ENCODE measurements around the gene SLC38A4.
"Not testable (repeated sequence)": the region's sequence is repeated elsewhere in the genome, so short reads cannot be mapped to it uniquely, and the experiment has no call there.

The SLC38A4 gene

GRCh38 chr12:46774322-46774633 is 51.5 kb downstream of the SLC38A4 start:
- DNase-seq, result no peak

DNA sequence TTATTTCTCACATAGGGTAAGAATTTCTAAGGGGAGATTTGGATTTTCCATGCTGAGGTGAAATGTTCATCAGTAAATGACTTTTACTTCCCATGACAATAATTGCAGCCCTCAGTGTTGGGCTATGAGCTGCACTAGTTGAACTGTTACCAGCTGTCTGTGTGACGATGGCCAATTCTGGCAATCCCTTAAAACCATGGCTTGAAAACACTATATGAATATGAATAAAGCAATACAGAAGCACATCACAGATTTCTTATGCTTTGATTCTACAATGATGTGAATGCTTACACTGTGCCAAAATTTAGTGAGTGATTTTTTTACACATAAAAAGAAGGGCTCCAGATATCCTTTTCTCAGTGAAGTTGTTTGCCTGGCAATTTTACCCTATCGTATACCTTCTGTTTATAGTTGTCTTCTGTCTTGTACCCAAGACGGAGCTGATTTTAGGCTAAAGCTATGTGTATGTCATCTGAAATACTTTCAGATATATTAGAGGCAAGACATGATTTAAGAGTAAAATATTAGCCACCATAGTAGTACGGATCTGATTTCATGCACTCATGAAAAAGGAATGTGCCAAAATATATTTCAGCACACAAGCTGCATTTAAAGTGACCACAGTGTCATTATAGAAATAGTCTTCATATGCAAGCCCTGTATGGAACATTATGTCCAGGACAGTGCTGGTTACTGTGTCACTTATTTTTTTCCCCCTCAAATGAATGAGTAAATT is 52.0 kb downstream of the SLC38A4 start:
- no peak for DNase-seq

- no peak for DNase-seq
Observed at GRCh38 chr12:46771268-46771827, 54.4 kb downstream of the SLC38A4 start.

- no peak for DNase-seq
Observed at GRCh38 chr12:46770501-46771183, 55.2 kb downstream of the SLC38A4 start.

- no peak for DNase-seq
Observed at GRCh38 chr12:46764005-46764404, 61.8 kb downstream of the SLC38A4 start.

GRCh38 chr12:46763230-46763629 is 62.6 kb downstream of the SLC38A4 start:
- no peak for DNase-seq

DNA sequence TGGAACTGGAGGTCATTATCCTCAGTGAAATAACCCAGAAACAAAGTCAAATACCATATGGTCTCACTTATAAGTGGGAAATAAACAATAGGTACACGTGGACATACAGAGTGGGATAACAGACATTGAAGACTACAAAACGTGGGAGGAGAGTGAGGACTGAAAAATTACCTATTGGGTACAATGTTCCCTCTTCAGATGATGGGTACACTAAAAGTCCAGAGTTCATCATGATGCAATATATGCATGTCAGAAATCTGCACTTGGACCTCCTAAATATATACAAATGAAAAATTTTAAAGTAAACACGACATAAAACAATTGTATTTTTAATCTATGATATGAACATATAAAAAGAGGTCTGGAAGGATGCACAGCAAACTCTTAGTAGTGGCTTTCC is 71.2 kb downstream of the SLC38A4 start:
- no peak for DNase-seq

GRCh38 chr12:46752396-46752795 is 73.4 kb downstream of the SLC38A4 start:
- peak; percentile 41 for DNase-seq

DNA sequence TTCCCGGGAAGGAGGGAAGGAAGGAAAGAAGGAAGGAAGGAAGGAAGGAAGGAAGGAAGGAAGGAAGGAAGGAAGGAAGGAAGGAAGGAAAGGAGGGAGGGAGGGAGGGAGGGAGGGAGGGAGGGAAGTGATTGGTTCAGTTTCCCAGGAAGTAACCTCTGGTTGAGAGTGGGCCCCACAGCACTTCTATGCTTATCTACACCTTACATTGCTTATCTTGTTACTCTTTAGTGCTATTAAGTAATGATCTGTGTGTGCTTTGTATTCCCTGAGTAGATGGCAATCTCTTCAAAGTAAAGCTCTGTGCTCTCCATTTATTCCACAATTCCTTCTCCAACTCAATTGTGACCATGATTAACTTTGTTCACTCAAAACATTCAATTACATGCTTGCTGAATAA is 74.6 kb downstream of the SLC38A4 start:
- DNase-seq, result no peak

DNA sequence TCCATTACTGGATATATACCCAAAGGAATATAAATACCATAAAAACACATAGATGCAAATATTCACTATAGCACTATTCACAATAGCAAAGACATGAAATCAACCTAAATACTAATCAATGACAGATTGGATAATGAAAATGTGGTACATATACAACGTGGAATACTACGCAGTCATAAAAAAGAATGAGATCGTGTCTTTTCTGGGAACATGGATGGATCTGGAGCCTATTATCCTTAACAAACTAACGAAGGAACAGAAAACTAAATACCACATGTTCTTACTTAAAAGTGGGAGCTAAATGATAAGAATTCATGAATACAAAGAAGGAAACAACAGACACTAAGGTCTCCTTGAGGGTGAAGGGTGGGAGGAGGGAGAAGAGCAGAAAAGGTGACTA is 76.5 kb downstream of the SLC38A4 start:
- DNase-seq, result no peak

- DNase-seq, result no peak
Observed at GRCh38 chr12:46744283-46744682, 81.5 kb downstream of the SLC38A4 start.

DNA sequence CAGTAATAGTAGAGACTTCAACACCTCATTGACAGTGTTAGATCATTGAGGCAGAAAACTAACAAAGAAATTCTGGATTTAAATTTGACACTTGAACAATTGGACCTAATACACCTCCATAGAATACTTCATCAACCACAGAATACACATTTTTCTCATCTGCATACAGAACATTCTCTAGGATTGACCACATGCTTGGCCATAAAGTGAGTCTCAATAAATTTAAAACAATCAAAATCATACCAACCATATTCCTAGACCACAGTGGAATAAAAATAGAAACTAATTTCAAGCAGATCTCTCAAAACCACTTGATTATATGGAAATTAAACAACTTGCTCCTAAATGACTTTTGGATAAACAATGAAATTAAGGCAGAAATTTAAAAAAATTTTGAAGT is 82.3 kb downstream of the SLC38A4 start:
- no peak for DNase-seq

DNA sequence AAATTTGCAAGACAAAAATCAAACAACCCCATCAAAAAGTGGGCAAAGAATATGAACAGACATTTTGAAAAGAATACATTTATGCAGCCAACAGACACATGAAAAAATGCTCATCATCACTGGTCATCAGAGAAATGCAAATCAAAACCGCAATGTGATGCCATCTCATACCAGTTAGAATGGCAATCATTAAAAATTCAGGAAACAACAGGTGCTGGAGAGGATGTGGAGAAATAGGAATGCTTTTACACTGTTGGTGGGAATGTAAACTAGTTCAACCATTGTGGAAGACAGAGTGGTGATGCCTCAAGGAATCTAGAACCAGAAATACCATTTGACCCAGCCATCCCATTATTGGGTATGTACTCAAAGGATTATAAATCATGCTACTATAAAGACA is 83.5 kb downstream of the SLC38A4 start:
- not testable (repeated sequence) for DNase-seq

DNA sequence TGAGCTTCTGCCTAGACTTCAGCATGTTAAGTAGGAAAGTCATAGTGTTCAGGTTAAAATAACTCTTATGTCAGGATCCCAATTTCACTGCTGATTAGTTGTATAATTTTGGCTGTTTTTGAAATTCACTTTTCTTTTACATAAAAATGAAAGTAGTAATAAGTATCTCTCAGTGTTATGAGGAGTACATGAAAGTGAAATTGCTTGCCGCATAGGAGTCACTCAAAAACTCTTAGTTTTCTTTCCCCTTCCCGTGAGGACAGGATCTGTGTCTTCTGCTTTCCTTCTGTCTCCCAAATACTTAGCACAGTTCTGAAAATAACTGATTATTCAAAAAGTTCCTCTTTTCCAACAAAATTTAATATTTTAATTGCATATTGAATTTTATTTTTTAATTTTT is 100.5 kb downstream of the SLC38A4 start:
- DNase-seq, result no peak

DNA sequence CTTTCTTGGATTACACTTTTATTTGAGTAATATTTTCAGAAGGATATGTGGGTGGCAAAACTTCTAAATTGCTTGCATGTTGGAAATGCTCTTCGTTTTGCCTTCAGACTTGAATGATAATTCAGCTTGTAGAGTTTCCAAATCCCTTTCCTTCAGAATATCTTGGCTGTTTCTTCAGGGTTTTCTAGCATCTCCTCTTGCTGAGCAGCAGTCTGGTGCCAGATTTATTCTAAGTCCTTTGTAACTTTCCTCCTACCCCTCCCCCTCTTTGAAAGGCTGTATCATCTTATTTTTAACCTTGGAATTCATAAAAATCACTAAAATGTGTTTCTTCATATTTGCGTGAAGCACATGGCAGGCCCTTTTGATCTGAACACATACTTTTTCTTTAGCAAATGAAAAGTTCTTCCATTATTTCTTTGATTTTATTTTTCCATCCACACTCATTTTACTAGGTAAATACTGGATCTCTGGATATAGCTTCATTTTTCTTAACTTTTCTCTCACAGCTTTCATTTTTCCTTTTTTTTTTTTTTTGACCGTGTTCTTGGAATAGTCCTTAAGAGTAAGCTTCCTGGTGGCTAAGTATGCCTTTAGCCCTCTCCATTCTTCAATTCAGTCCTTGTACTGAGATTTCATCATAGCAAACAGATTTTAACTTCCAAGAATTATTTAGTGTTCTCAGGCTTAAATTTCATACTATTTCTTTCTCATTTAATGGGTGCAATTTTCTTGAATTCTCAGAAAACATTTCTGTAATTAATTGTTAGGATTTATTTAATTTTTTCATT is 102.0 kb downstream of the SLC38A4 start:
- no peak for DNase-seq

- DNase-seq, result no peak
Observed at GRCh38 chr12:46722394-46723185, 103.2 kb downstream of the SLC38A4 start.

DNA sequence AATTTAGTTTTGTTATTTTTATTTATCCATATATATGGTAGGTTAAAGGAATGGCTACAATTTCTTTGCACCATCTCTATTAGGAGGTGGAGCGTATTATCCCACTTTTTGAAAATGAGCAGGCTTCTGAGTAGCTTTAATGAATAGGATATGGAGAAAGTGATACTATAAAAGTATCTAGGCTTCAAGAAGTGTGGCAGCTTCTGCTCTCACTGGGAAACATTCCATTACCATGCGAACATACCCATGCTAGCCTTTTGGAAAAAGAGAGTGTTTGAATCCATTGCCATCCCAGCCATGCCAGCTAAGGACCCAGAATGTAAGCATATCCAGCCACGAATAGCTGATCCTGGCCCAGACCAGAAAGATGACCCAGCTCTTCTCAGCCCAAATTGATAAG is 107.3 kb downstream of the SLC38A4 start:
- DNase-seq, result no peak

DNA sequence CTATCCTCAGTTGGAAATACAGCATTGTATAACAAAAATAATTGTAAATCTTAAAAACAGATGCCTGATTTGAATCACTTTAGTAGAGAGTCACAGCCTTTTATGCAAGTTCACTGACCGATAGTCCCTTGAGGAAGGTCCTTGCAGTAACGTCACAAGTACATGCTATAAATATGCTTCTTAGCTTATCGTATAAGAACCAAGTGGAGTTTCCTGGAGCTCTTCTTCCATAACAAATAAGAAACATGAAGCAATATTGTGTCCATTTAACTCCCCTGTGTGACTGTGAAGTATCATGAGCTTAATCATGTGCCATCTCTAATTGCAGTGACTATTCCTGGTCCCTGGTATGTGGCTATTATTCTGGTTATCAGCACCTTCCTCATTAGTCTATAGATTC is 107.9 kb downstream of the SLC38A4 start:
- DNase-seq, result no peak

- no peak for DNase-seq
Observed at GRCh38 chr12:46717159-46717558, 108.6 kb downstream of the SLC38A4 start.

Data from hematopoietic multipotent progenitor cell treated with erythropoietin and hydrocortisone succinate and interleukin-3 and kit ligand, for 6 days (in vitro differentiated cells).